ENCODE measurements around the gene AFG3L2.

AFG3L2 gene

GRCh38 chr18:12403601-12404506 lies 26.8 kb upstream of the AFG3L2 start:
- Histone ChIP-seq H3K9me3 (ENCODE audit: low read length) (no peaks in the 10 kb centered on the region), H3K4me1 (ENCODE audit: insufficient read depth, low read length, severe bottlenecking) (peaks cover 21% of the 10 kb centered on the region), H3K27me3 (ENCODE audit: insufficient read depth, low read length) (peaks cover 28% of the 10 kb centered on the region), H3K9me2 (ENCODE audit: low read depth, low read length) (no peaks in the 10 kb centered on the region), H3K27ac (ENCODE audit: low read depth, low read length, poor library complexity, severe bottlenecking) (no peak overlapping the region), H3K79me2 (ENCODE audit: insufficient read depth, low read length) (peaks cover 7% of the 10 kb centered on the region), H3F3A (ENCODE audit: insufficient read depth, low read length) (no peaks in the 10 kb centered on the region), H3K4me2 (ENCODE audit: low read length) (no peak overlapping the region), H3K9ac (ENCODE audit: low read length) (no peak overlapping the region), H3K4me3 (ENCODE audit: low read depth, low read length, poor library complexity, severe bottlenecking) (no peak overlapping the region), H4K20me1 (ENCODE audit: insufficient read depth, low read length) (no peaks in the 10 kb centered on the region), H2AFZ (ENCODE audit: low read length) (no peak overlapping the region), H3K36me3 (ENCODE audit: insufficient read depth, low read length) (no peaks in the 10 kb centered on the region)
- TF ChIP-seq CTCF (IDR thresholded peaks at IDR 0.05; ENCODE audit: low read length): no peak
- TF ChIP-seq EZH2 (IDR thresholded peaks at IDR 0.05; ENCODE audit: borderline replicate concordance, low read length): no peak

DNA sequence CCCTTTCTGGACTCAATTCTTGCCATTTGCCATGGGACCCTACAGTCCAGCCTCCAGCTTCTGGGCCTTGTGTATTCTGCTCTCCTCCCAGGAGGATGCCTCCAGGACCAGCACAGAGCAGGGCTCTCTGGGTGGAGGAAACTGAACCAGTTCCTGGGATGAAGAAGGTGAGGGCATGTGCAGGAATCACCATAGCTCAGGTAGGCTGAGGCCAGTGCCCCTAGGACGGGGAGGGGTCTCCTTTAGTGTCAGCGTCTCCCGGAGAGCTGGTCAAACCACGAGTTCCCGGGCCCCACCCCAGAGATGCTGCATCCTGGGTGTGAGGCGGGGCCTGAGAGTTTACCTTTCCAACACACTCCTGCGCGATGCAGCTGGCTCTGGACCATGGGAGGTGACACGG lies 24.9 kb upstream of the AFG3L2 start:
- Histone ChIP-seq H3K79me2 (ENCODE audit: insufficient read depth, low read length) (no peaks in the 10 kb centered on the region), H3K4me3 (ENCODE audit: low read depth, low read length, poor library complexity, severe bottlenecking) (no peak overlapping the region), H3F3A (ENCODE audit: insufficient read depth, low read length) (no peaks in the 10 kb centered on the region), H4K20me1 (ENCODE audit: insufficient read depth, low read length) (no peaks in the 10 kb centered on the region), H3K27ac (ENCODE audit: low read depth, low read length, poor library complexity, severe bottlenecking) (no peak overlapping the region), H3K4me1 (ENCODE audit: insufficient read depth, low read length, severe bottlenecking) (peaks cover 9% of the 10 kb centered on the region), H3K9me3 (ENCODE audit: low read length) (no peaks in the 10 kb centered on the region), H3K36me3 (ENCODE audit: insufficient read depth, low read length) (no peaks in the 10 kb centered on the region), H3K9ac (ENCODE audit: low read length) (no peak overlapping the region), H3K27me3 (ENCODE audit: insufficient read depth, low read length) (peaks cover 28% of the 10 kb centered on the region), H3K9me2 (ENCODE audit: low read depth, low read length) (no peaks in the 10 kb centered on the region), H2AFZ (ENCODE audit: low read length) (no peak overlapping the region), H3K4me2 (ENCODE audit: low read length) (no peak overlapping the region)
- no peak for TF ChIP-seq EZH2 (IDR thresholded peaks at IDR 0.05; ENCODE audit: borderline replicate concordance, low read length)
- TF ChIP-seq CTCF (IDR thresholded peaks at IDR 0.05; ENCODE audit: low read length): no peak

DNA sequence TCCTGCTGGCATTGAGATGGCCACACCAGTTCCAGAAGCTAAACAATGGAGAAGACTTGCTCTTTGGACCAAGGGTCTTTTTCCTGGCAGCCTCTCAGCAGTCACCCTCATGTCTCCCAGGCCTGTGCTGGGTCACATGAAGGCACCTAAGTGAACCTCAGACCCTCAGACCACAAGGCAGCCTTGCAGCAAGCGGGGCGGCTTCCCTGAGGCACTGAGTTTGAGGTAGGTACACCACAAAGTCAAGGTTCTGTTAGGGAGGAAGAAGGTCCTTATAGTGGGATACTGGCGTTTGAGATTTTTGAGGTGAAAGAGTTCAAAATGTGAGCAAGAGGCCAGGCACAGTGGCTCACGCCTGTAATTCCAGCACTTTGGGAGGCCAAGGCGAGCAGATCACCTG lies 22.2 kb upstream of the AFG3L2 start:
- TF ChIP-seq CTCF (IDR thresholded peaks at IDR 0.05; ENCODE audit: low read length) (no peak), EZH2 (IDR thresholded peaks at IDR 0.05; ENCODE audit: borderline replicate concordance, low read length) (no peak)
- H3K4me1 ChIP-seq (ENCODE audit: insufficient read depth, low read length, severe bottlenecking): peaks cover 9% of the 10 kb centered on the region
- no peak overlapping the region for H2AFZ ChIP-seq (ENCODE audit: low read length)
- no peak overlapping the region for H3K4me2 ChIP-seq (ENCODE audit: low read length)
- no peaks in the 10 kb centered on the region for H3K9me3 ChIP-seq (ENCODE audit: low read length)
- no peaks in the 10 kb centered on the region for H4K20me1 ChIP-seq (ENCODE audit: insufficient read depth, low read length)
- no peak overlapping the region for H3K27ac ChIP-seq (ENCODE audit: low read depth, low read length, poor library complexity, severe bottlenecking)
- H3K4me3 ChIP-seq (ENCODE audit: low read depth, low read length, poor library complexity, severe bottlenecking): no peak overlapping the region
- no peak overlapping the region for H3K9ac ChIP-seq (ENCODE audit: low read length)
- no peaks in the 10 kb centered on the region for H3F3A ChIP-seq (ENCODE audit: insufficient read depth, low read length)
- H3K9me2 ChIP-seq (ENCODE audit: low read depth, low read length): no peaks in the 10 kb centered on the region
- H3K36me3 ChIP-seq (ENCODE audit: insufficient read depth, low read length): no peaks in the 10 kb centered on the region
- H3K79me2 ChIP-seq (ENCODE audit: insufficient read depth, low read length): no peaks in the 10 kb centered on the region
- peaks cover 20% of the 10 kb centered on the region for H3K27me3 ChIP-seq (ENCODE audit: insufficient read depth, low read length)

Data from OCI-LY1 (cell line).